NCI-H146 treated with DMSO at 0.1 percent for 48 hours (cell line): Measurements from ENCODE around the gene FOS.

ENCODE experiments used
- DNase-seq: peaks from one replicate; lab custom pipeline; 2025; ENCODE audit not compliant: unreplicated experiment; lab: John Stamatoyannopoulos, UW

Gene FOS

GRCh38 chr14:75249958-75250336, 28.7 kb upstream of the FOS start:
- no peak for DNase-seq

DNA sequence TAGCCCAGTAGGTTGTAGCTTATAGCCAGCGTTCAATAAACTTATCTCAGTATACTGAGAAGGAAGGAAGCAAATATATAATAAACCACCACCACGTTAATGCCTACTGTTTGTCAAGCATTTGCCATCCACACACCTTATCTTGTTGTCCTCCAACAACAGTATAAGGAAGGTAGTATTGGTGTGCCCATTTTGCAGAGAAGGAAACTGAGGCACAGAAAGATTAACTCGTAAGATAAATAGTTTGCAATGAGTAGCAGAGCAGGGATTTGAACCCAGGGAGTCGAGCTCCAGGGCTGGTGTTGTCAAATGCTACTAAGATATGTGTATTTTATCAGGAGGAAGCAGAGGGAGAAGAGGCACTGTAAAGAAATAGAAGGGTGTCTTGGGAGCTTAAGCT, 27.8 kb upstream of the FOS start:
- no peak for DNase-seq

DNA sequence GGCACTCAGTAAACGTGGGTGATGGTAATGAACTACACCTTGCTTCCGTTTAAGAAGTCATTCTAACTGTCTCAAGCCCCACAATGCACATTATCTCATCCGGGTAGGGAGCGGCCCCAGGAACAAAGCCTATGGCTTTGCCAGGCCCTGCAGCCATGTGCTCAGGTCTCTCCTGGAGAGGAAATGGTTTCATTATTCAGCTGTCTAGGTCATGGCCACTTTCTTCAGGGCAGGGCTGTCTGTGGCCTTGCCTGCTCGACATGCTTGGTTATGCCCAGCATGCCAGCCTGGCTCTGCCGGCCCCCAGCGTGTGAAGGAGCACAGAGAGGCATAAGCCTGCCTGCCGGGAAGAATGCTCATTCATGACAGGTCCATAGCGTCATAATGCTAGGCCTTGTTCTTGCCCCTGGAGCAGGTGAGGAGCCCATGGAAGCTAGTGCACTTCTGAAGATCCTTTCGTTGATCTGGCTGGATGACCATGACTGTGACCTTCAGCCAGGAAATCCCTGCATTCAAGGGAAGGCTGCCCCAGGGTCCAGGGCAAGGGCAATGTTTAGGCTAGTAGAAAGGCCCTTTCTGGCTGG, 26.3 kb upstream of the FOS start:
- DNase-seq = no peak

DNA sequence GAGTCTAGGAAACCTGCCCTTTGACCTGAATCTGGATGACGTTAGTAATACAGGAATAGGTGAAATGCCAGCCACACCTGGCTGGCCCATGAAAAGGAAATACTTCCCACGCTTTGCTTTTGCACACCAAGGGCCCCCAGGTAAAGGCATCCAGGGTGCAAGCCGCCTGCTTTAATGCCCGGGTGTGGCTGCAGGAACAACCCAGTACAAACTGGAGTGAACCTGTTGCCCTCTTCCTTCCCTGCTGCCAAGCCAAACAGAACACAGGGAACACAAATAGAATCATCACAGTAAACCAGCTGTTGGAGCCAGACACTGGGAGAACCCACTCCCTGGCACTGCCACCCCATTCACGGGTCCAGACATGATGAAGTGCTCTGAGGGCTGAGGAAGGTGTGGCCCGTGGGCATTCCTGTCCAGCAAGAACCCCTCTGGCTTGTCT, 24.2 kb upstream of the FOS start:
- DNase-seq = no peak

DNA sequence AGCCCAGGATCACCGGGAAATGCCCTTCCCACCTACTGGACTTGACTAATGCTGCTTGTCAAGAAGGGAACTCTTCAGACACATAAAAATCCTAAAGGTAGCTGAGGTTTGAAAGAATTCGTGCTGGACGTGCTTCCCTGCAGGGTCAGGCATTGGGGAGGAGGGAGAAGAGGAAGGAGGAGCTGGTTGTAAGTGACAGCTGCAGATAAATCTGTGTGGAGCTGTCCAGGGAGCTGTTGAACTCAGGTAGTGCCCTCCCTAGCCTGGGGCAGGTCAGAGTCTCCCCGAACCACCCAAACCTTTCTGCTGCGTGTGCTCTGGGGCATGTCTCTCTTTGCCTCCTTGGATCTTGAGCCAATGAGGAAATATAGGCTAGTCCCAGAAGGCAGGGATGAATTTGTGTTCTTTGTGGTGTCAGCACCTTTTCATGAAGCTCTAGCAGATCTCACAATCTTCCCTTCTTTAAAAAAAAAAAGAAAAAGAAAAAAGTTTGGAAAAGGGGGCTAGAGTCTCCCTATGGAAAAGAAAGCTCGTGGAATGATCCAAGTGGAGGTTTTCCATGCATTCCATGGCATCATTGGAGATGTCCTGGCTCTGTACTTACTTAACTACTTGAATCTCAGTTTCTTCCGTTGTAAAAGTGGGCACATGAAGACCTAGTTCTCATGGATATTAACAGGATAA, 23.6 kb upstream of the FOS start:
- no peak for DNase-seq

DNA sequence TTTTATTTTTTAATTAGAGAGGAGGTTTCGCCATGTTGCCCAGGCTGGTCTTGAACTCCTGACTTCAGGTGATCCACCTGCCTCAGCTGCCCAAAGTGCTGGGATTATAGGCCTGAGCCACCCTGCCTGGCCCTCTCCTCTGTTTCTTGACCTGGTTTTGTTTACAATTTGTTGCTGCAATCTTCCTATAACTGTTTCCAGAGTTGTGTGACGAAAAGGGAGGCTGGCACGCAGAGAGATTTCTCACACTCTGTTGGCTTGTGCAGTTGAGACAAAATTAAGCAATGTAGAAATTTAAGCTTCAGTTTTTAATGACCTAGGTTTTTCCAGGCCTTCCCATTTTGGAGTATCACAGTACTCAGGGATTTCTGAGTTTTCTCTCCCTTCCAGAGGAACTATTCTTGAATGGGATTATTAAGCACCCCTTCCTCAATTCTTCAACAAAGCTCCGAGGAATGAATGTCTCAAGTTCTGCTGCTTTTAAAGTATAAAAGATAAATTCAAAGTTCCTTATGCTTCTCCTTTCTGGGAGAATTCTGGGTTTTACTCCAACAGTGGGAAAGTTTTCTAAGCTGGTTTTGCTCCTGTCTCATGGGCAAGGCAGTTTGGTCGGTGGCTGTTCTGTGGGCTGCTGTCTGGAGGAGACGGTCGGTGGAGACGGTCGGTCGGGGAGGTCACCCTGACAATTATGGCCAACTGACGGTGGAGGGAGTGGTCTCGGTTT, 20.4 kb upstream of the FOS start:
- DNase-seq = no peak

- DNase-seq = peak; percentile 83
These were observed 19.7 kb upstream of the FOS start for GRCh38 chr14:75258803-75259509.

DNA sequence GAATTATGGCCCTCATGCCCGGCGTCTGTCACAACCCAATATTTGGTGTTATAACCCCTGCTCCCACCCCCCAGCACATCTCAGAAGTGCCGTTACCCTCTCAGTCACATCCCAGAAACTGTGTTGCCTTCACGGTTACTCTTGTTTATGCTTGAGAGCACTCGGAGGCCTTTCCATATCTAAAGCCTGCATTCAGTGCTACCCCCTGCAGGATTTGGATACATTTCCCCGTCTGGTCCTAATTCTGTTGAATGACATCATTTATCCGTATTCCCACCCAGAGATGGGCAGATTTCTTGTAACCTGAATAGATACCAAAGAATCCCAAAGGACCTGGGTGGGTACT, 19.1 kb upstream of the FOS start:
- no peak for DNase-seq

- no peak for DNase-seq
These were observed 18.4 kb upstream of the FOS start for GRCh38 chr14:75260025-75260763.

DNA sequence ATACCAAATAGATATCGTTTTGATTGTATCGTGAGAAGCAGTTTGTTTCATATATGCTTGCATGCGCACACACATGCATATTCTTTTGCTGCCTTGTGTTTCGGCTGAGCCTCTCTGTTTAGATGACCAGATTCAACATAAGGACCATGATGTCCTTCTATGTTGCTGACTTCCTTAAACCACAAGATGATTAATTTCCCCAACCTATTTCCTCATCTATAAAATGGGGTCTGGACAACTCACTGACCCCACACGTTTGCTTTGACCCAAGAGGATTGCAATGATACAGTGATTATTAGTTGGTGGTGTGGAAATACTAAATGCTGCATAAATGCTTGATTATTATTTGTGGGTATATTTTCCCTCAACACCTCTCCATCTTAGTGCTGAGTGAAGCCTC, 16.8 kb upstream of the FOS start:
- no peak for DNase-seq

DNA sequence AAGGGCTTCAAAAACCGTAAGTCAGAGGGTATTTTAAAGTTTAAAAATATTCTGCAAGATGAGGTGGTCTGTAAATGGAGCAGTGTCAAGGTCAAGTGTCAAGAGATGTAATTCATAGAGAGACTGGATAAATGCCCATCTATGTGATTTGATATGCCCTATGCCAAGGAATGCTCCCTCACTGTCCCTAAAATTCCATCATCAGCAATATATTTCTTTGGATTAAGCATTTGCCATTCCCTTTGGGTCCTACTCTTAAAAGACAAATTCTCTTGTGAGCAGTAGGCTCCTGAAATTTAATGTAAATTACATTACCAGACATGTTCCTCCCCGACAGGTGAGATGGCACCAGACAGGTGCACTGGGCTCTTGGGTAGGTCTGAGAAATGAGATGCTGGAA, 16.0 kb upstream of the FOS start:
- DNase-seq = no peak

GRCh38 chr14:75264036-75264435, 14.6 kb upstream of the FOS start:
- DNase-seq = no peak

GRCh38 chr14:75267141-75267721, 11.4 kb upstream of the FOS start:
- DNase-seq = no peak

- DNase-seq = no peak
These were observed 9.7 kb upstream of the FOS start for GRCh38 chr14:75268633-75269550.

GRCh38 chr14:75271514-75271913, 7.1 kb upstream of the FOS start:
- no peak for DNase-seq

DNA sequence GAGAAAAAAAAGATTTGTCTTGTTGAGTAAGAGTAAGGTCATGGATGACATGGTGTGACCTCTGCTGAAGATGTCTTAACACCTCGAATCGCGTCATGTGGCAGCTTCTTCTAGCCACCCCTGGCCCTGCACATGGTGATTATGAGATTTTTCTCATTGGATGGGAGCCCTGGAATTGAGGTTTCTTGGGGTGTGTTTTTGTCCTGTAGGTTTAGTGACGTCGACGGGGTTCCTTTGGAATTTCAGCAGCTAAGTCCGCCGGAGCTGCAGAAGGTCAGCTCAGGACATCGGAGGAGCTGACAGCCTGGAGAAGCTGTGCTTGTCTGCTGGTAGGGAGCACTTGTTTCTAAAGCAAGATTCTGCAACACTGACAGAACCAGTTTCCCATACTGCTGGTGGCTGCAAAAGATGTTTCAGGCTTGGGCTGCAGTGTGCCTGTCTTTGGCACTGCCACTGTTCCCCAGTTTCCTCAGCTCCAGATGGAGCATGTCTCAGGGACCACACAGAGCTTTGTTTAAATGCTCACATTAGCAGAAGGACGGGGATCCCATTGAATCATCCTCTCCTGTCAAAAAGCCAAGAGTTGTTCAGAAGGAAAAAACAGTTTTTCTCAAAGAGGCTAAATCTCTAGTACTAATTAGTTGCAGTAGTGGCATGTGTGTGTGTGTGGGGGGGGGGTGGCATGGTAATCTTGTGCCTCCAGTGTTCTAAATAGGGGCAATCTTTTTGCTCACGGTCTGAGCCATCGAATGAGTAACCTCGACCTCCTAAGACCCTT, 5.2 kb upstream of the FOS start:
- no peak for DNase-seq

GRCh38 chr14:75274050-75274898, 4.4 kb upstream of the FOS start:
- no peak for DNase-seq

DNA sequence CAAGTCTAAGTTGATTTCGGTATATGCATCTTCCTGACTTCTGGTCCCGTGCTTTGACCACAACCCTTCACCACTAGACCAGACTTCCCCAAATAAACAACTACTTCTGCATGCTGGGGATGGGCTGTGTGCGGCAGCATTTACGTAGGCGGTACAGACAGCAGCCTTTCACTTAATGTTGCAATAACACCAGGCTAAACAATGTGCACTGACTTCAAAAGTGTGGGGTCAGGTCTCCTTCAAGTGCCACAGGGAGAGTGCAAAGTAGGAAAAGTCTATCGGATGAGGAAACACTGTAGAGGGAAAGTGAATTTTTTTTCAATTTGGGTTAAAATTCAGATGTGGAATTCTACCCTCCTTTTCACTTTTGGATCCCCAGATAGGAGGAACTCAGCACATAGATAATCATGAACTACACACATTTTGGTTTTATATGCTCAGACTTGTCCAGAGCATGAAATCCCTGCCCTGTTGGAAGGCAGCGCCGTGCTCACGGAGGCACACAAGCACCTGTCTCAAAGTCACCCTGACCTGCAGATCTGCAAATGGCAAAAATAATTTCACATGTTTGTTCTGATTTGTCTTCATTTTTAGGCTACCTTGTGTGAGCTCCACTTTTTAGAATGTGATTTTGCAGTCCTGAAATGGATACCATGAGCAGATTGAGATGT, 3.6 kb upstream of the FOS start:
- no peak for DNase-seq
